Measurements from ENCODE around the gene RBM6.

DNA sequence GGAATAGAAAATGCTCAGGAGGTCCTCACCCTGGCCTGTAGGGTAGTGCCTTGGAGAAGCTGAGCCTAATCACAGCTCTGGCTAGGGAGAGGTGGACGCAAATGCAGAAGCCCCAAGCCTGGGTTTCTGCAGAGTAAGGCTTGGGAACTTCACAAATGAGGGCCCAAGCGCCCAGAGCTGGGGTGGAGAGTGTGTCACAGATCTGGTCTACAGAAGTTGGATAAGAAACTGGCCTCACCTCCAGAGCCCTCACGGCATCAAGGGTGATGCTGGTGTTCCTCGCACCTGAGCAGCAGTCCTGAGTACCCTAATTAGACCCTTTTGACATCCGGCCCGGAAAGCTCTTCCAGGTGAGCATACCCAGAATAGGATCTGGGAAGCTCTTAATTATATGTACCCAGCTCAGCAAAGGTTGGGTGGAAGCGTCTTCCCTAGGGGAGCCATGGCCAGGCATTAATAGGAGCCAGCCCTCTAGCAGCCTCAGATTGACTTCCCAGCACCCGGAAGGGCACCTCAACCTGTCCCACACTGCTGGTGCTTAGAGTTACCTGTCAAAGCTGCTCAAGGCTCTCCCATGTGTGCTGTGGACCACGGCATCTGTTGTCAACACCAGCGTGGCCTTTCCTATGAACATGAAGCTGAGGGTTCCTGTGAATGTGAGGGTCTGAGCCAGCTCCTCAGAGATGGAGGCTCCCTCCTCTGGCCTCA lies 180.6 kb downstream of the RBM6 start:
- TF ChIP-seq, protein P1, sequence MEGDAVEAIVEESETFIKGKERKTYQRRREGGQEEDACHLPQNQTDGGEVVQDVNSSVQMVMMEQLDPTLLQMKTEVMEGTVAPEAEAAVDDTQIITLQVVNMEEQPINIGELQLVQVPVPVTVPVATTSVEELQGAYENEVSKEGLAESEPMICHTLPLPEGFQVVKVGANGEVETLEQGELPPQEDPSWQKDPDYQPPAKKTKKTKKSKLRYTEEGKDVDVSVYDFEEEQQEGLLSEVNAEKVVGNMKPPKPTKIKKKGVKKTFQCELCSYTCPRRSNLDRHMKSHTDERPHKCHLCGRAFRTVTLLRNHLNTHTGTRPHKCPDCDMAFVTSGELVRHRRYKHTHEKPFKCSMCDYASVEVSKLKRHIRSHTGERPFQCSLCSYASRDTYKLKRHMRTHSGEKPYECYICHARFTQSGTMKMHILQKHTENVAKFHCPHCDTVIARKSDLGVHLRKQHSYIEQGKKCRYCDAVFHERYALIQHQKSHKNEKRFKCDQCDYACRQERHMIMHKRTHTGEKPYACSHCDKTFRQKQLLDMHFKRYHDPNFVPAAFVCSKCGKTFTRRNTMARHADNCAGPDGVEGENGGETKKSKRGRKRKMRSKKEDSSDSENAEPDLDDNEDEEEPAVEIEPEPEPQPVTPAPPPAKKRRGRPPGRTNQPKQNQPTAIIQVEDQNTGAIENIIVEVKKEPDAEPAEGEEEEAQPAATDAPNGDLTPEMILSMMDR (IDR thresholded peaks at IDR 0.05) = no peak
- no peak for TF ChIP-seq EP300 (IDR thresholded peaks at IDR 0.05)

Data from tibial nerve (tissue), 4 donors.